Measurements from ENCODE around the gene MRPL37.

Gene MRPL37

DNA sequence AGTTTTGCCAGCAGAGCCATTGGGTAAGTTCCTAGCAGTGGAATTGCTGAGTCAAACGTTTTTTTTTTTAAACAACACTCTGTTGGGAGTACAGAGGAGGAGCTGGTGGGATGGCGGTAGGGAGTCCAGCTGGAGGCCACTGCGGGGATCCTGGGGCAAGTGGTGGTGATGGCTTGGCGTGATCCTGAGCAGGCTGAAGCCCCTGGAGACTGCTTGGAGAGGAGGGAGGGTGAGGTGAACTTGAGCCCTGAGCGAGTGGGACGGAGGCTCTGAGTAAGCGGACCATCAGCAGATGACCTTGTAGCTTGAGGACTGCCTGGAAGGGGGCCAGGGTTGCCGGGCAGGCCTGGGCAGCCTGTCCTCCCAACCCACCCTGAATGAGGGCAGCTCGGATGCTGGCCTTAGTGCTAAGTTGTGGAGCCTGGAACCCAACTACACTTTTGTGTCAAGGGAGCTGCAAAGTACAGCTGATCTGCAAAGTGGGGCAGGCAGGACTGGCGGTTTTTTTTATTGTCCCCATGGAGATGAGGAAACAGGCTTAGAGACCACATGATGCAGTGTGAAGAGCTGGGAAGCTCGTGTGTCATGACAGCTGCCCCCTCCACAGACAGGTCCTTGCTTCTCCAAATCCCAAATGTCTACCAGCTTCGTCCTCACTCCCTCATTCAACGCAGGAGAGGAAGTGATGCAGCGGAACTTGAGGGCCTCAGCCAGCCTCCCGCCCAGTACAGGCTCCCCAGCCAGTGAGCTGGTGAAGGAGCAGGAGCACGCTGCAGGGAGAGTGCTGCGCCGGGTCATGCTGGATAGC, 20.2 kb downstream of the MRPL37 start:
- Histone ChIP-seq H3K4me3 (ENCODE audit: low read length) (peak overlapping the region; percentile 70), H3K9ac (ENCODE audit: low read length) (peak overlapping the region; percentile 77), H3K27me3 (replicated peaks; ENCODE audit: control insufficient read depth, insufficient read depth, low read length) (no peaks in the 10 kb centered on the region), H3K9me3 (ENCODE audit: control insufficient read depth, low read length) (no peaks in the 10 kb centered on the region), H3K36me3 (ENCODE audit: control insufficient read depth, insufficient read depth, low read length, severe bottlenecking) (peaks cover 37% of the 10 kb centered on the region), H3K4me1 (ENCODE audit: control insufficient read depth, insufficient read depth, low read length) (peaks cover 28% of the 10 kb centered on the region)
- DNase-seq (ENCODE audit: low read depth), result peak; percentile 19

DNA sequence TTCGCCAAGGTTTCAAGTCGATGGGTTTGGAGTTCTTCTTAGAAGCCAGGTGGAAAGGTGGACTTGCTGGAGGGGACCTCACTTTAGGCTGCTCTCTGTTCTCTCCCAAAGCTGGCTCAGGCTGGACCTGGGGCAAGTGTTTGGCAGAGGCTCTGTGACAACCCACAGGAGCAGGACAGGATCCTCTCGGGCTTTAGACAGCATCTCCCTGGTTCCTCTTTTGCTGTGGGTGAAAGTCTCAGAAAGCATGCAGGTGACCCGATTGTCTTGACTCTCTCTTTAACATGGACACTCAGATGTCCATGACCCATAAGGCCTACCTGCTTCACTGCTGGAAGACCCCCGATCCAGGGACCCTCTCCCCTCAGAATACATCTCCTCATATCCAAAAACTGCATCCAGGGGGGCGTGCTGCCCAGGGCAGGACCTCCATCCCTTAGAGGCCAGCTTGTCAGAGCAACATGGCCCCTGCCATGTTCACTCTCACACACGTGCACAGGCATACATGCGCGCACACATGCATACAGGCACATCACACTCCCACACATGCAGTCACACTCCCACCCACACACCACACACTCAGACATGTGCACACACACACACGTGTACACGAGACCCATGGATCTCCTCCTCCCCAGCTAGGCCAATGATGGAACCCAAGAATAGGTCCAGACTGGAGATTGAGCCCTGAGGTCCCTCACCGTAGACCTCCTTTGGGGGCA, 21.3 kb downstream of the MRPL37 start:
- Histone ChIP-seq H3K9ac (ENCODE audit: low read length) (peak overlapping the region; percentile 77), H3K9me3 (ENCODE audit: control insufficient read depth, low read length) (no peaks in the 10 kb centered on the region), H3K4me3 (ENCODE audit: low read length) (peak overlapping the region; percentile 70), H3K27me3 (replicated peaks; ENCODE audit: control insufficient read depth, insufficient read depth, low read length) (no peaks in the 10 kb centered on the region), H3K4me1 (ENCODE audit: control insufficient read depth, insufficient read depth, low read length) (peaks cover 28% of the 10 kb centered on the region), H3K36me3 (ENCODE audit: control insufficient read depth, insufficient read depth, low read length, severe bottlenecking) (peaks cover 26% of the 10 kb centered on the region)
- DNase-seq (ENCODE audit: low read depth), result no peak

DNA sequence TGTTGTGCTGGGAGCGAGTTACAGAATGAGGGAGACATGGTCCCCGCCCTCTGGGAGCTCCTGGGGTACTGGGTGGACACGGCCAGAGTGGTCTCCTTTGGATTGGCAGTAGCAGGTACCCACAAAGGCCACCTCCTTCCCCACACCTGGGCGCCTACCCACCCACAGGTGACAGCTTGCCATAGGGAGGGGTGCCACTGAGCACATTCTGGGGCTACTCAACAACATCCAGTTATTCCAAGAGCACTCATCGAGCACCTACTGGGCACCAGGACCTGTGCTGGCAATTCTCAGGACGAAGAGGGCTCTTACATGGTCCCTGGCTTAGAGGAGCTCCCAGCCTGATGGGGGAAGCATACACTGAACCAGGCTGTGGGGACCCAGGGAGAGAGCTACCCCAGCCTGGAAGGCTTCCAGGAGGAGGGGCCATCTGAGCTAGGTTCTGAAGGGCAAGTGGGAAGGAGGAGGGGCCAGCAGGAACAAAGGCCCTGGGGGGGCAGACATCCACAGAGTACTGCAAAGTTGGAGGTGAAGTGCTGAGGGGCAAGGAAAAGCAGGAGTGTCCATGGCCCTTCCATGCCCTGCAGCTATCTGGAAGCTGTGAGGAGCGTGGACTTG, 22.0 kb downstream of the MRPL37 start:
- Histone ChIP-seq H3K9me3 (ENCODE audit: control insufficient read depth, low read length) (no peaks in the 10 kb centered on the region), H3K36me3 (ENCODE audit: control insufficient read depth, insufficient read depth, low read length, severe bottlenecking) (peaks cover 19% of the 10 kb centered on the region), H3K4me3 (ENCODE audit: low read length) (no peak overlapping the region), H3K27me3 (replicated peaks; ENCODE audit: control insufficient read depth, insufficient read depth, low read length) (no peaks in the 10 kb centered on the region), H3K9ac (ENCODE audit: low read length) (no peak overlapping the region), H3K4me1 (ENCODE audit: control insufficient read depth, insufficient read depth, low read length) (peaks cover 28% of the 10 kb centered on the region)
- no peak for DNase-seq (ENCODE audit: low read depth)

DNA sequence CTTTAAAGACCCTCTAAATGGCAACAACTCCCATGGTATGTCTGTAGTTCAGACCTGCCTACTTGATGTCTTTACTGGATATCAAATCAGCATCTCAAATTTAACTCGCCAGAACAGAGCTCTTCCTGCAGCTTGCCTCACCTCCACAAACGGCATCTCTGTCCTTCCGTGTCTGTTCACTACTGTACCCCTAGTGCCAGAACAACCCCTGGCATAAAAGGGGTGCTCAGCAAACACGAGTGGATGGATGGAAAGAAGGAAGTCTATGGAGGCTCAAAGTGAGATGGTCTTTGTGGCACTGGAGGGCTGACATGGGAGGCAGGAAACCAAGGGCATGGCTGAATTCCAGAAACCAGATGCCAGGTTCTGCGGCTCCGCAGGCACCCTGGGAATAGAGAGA, 22.7 kb downstream of the MRPL37 start:
- no peak for DNase-seq (ENCODE audit: low read depth)
- H3K9ac ChIP-seq (ENCODE audit: low read length), result no peak overlapping the region
- H3K36me3 ChIP-seq (ENCODE audit: control insufficient read depth, insufficient read depth, low read length, severe bottlenecking), result peaks cover 12% of the 10 kb centered on the region
- H3K27me3 ChIP-seq (replicated peaks; ENCODE audit: control insufficient read depth, insufficient read depth, low read length), result no peaks in the 10 kb centered on the region
- peaks cover 36% of the 10 kb centered on the region for H3K4me1 ChIP-seq (ENCODE audit: control insufficient read depth, insufficient read depth, low read length)
- no peaks in the 10 kb centered on the region for H3K9me3 ChIP-seq (ENCODE audit: control insufficient read depth, low read length)
- H3K4me3 ChIP-seq (ENCODE audit: low read length), result no peak overlapping the region

DNA sequence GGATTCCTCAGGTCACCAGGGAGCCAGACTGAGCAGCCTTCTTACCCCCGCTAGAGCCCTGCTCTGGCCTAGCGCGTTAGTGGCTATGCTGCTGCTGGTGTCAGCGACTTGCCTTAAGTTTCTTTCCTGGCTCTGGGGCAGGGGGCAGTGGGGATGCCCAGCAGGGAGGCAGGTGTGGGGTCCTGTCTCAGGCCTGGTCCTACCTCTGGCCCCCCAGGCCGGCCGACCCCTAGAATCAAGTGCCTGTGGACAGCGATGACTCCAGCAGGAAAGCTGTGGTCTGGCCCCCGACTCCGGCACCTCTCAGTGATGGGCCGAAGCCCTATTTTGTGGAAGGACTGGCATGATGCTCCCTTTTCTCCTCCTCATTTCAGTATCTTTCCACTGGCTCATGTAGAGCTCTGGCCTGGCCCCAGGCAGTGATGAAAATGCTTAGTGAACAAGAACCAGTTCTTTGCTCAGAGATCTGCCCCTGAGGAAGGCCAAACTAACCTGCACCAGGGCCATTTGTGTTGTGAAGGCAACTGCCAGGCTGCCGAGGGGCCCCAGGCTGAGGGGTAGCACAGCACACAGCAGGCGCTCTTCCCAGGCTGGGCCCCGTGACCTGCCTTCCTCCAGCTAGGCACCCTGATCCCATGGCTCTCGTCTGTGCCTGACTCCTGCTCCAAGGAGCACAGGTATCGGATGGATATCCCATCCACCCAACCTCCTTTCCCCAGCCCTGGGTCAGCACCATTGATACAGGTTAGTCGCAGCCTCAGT, 23.7 kb downstream of the MRPL37 start:
- Histone ChIP-seq H3K9ac (ENCODE audit: low read length) (no peak overlapping the region), H3K4me3 (ENCODE audit: low read length) (no peak overlapping the region), H3K9me3 (ENCODE audit: control insufficient read depth, low read length) (no peaks in the 10 kb centered on the region), H3K27me3 (replicated peaks; ENCODE audit: control insufficient read depth, insufficient read depth, low read length) (no peaks in the 10 kb centered on the region), H3K36me3 (ENCODE audit: control insufficient read depth, insufficient read depth, low read length, severe bottlenecking) (peaks cover 3% of the 10 kb centered on the region), H3K4me1 (ENCODE audit: control insufficient read depth, insufficient read depth, low read length) (peaks cover 40% of the 10 kb centered on the region)
- DNase-seq (ENCODE audit: low read depth), result no peak

DNA sequence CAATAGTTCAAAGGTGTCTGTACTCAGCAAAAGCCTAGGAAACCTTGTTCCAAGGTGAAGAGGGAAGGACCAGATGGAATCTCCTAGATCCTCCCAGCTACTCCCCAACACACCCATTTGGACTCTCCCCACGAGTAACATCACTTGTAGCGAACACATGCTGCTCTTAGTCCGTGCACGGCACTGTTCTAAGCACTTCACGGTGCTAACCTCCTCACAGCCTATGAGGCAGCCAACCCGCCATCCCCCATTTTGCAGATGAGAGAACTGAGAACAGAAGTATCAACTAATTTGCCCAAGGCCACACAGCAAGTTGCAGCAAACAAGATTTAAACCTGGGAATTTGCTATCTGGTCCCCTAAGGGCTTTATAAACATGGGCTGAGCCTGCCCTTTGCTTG, 24.3 kb downstream of the MRPL37 start:
- peaks cover 39% of the 10 kb centered on the region for H3K4me1 ChIP-seq (ENCODE audit: control insufficient read depth, insufficient read depth, low read length)

DNA sequence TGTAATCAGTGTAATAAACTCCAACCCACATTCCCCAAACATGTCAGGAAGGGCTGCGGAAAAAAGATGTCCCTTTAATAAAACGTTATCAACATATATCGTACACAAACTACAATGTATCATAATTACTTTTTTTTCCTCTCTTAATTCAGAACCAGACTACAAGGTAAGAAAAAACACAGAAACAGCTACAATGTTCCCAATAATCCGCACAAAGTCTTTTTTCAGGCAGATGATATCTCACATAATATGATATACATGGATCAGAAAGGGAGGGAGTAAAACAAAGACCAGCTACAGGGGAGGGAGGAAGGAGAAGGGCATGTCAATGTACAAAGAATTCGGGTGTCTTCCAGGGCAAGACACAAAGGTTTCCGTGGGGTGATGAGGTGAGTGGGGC, 25.4 kb downstream of the MRPL37 start:
- H3K36me3 ChIP-seq (ENCODE audit: control insufficient read depth, insufficient read depth, low read length, severe bottlenecking), result no peaks in the 10 kb centered on the region
- no peaks in the 10 kb centered on the region for H3K9me3 ChIP-seq (ENCODE audit: control insufficient read depth, low read length)
- H3K9ac ChIP-seq (ENCODE audit: low read length), result no peak overlapping the region
- no peaks in the 10 kb centered on the region for H3K27me3 ChIP-seq (replicated peaks; ENCODE audit: control insufficient read depth, insufficient read depth, low read length)
- peaks cover 29% of the 10 kb centered on the region for H3K4me1 ChIP-seq (ENCODE audit: control insufficient read depth, insufficient read depth, low read length)
- no peak for DNase-seq (ENCODE audit: low read depth)
- no peak overlapping the region for H3K4me3 ChIP-seq (ENCODE audit: low read length)

More for the DNA sequence above, 24.3 kb downstream of the MRPL37 start:
- H3K4me3 ChIP-seq (ENCODE audit: low read length), result no peak overlapping the region
- no peak for DNase-seq (ENCODE audit: low read depth)
- no peak overlapping the region for H3K9ac ChIP-seq (ENCODE audit: low read length)
- H3K27me3 ChIP-seq (replicated peaks; ENCODE audit: control insufficient read depth, insufficient read depth, low read length), result no peaks in the 10 kb centered on the region
- H3K36me3 ChIP-seq (ENCODE audit: control insufficient read depth, insufficient read depth, low read length, severe bottlenecking), result no peaks in the 10 kb centered on the region
- H3K9me3 ChIP-seq (ENCODE audit: control insufficient read depth, low read length), result no peaks in the 10 kb centered on the region

DNA sequence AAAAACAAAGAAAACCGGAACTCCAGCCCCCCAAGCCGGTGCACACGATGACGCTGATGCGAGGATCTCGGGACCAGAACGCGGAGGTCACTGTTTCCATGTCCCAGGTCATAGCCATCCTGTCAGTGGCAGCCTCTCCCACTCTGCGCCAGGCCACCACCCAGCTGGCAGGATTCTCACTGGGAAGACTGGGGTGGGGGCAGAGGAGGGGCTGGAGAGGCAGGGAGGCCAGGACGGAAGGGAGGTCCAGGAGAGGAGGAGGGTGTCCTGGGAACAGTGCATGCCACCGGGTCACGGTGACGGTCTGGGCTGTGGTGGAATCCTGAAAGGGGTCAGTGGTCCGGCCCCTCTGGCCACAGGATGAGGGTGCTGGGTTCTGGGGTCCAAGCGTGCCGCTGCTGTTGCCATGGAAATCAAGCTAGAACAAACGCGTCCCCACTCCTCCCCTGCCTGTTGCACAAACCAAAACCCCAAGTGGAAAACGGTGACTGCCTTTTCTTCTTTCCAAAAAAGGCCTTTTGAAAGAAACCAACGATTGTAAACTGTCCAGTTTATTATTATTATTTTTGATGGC, 26.1 kb downstream of the MRPL37 start:
- Histone ChIP-seq H3K27me3 (replicated peaks; ENCODE audit: control insufficient read depth, insufficient read depth, low read length) (no peaks in the 10 kb centered on the region), H3K36me3 (ENCODE audit: control insufficient read depth, insufficient read depth, low read length, severe bottlenecking) (no peaks in the 10 kb centered on the region), H3K9ac (ENCODE audit: low read length) (no peak overlapping the region)

DNA sequence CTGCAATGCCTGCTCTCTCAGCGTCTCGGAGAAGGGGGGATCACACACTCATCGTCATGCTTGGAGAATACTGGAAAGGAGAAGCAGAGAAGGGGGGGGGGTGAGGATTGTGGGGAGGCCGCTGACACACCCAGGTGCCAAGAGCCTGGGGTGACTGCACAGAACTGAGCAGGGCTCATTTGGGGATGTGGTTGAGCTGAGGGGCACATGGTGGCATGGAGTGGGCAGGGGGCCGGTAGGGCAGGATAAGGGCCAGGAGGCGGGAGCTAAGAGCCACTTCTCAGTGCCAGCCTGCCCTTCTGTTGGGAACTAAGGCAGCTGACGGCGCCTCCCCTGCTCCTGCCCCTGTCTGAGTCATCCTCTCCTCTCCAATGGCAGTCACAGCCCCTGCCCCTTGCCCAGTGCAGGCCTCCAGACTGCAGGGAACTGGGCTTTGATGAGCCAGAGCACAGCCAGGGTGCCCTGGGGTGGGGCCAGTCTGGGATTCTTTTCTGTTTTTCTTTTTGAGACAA, 27.2 kb downstream of the MRPL37 start:
- peak; percentile 62 for DNase-seq (ENCODE audit: low read depth)

More for the DNA sequence above, 26.1 kb downstream of the MRPL37 start:
- no peak for DNase-seq (ENCODE audit: low read depth)
- H3K9me3 ChIP-seq (ENCODE audit: control insufficient read depth, low read length), result no peaks in the 10 kb centered on the region
- no peak overlapping the region for H3K4me3 ChIP-seq (ENCODE audit: low read length)
- peaks cover 22% of the 10 kb centered on the region for H3K4me1 ChIP-seq (ENCODE audit: control insufficient read depth, insufficient read depth, low read length)

DNA sequence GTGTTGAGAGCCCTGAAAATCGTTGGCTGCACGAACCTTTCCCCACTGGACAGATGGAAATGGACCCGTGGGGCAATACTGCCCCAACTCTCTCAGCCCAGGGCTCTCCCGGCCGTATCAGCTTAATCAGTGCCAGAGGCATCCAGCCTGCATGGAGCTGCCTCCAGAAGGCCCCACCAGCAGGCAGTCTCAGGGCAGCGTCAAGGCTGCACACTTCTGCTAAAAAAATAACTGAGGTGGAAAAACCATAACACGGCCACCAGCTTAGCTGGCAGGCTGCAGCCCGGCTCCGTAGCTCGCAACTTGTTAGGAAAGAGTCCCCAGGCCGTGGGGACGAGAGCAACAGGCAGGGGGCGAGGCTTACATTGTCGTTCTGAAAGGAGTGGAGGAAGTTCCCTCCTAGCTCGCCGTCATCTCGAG, 27.9 kb downstream of the MRPL37 start:
- no peaks in the 10 kb centered on the region for H3K9me3 ChIP-seq (ENCODE audit: control insufficient read depth, low read length)
- peaks cover 19% of the 10 kb centered on the region for H3K4me1 ChIP-seq (ENCODE audit: control insufficient read depth, insufficient read depth, low read length)
- no peaks in the 10 kb centered on the region for H3K36me3 ChIP-seq (ENCODE audit: control insufficient read depth, insufficient read depth, low read length, severe bottlenecking)
- H3K9ac ChIP-seq (ENCODE audit: low read length), result no peak overlapping the region
- no peak for DNase-seq (ENCODE audit: low read depth)
- no peaks in the 10 kb centered on the region for H3K27me3 ChIP-seq (replicated peaks; ENCODE audit: control insufficient read depth, insufficient read depth, low read length)
- no peak overlapping the region for H3K4me3 ChIP-seq (ENCODE audit: low read length)

More for the DNA sequence above, 27.2 kb downstream of the MRPL37 start:
- H3K4me3 ChIP-seq (ENCODE audit: low read length), result no peak overlapping the region
- no peaks in the 10 kb centered on the region for H3K36me3 ChIP-seq (ENCODE audit: control insufficient read depth, insufficient read depth, low read length, severe bottlenecking)
- H3K9me3 ChIP-seq (ENCODE audit: control insufficient read depth, low read length), result no peaks in the 10 kb centered on the region
- no peak overlapping the region for H3K9ac ChIP-seq (ENCODE audit: low read length)
- no peaks in the 10 kb centered on the region for H3K27me3 ChIP-seq (replicated peaks; ENCODE audit: control insufficient read depth, insufficient read depth, low read length)
- peaks cover 19% of the 10 kb centered on the region for H3K4me1 ChIP-seq (ENCODE audit: control insufficient read depth, insufficient read depth, low read length)

All from adipocyte (in vitro differentiated cells).